Measurements from ENCODE around the gene CHMP4A.

Gene CHMP4A

DNA sequence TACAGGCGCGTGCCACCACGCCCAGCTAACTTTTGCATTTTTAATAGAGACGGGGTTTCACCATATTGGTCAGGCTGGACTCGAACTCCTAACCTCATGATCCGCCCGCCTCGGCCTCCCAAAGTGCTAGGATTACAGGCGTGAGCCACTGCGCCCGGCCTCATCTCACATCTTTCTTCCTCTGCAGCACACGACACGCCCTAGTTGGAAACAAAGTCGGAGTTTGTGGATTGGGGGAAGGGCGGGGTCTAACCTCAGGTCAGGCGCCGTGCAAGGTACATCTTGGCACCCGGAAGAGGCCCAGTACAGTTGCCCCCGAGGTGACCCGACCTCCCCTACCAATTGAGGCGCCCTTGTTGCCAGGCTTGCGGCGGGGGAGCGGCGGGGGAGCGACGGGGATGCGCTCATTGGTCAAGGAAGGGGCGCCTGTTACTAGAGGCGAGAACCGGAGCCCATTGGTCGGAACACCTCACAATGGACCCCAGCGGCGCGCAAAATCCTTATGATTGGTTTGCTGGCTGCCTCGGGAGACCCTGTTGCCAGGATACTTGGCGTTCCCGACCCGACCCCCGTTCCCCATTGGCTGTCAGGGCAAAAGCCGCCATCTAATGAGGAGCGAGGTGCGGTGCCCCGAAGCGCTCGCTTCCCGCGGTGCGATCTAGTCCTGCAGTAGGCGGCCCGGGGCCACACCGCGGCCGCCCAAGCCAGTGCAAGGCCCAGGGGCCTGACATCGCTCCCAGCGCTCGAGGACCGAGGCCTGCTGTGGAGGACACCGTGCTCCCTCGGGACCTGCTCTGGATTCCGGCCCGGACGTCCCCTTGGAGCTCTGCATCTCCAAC lies 41.6 kb downstream of the CHMP4A start, which contains the start of gene REC8:
Gene REC8, plus strand, starts transcription at position 659 of the 839 bp plus-strand sequence. CDS start 473 bp downstream, outside the sequence.
- TF ChIP-seq, protein P1, sequence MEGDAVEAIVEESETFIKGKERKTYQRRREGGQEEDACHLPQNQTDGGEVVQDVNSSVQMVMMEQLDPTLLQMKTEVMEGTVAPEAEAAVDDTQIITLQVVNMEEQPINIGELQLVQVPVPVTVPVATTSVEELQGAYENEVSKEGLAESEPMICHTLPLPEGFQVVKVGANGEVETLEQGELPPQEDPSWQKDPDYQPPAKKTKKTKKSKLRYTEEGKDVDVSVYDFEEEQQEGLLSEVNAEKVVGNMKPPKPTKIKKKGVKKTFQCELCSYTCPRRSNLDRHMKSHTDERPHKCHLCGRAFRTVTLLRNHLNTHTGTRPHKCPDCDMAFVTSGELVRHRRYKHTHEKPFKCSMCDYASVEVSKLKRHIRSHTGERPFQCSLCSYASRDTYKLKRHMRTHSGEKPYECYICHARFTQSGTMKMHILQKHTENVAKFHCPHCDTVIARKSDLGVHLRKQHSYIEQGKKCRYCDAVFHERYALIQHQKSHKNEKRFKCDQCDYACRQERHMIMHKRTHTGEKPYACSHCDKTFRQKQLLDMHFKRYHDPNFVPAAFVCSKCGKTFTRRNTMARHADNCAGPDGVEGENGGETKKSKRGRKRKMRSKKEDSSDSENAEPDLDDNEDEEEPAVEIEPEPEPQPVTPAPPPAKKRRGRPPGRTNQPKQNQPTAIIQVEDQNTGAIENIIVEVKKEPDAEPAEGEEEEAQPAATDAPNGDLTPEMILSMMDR (IDR thresholded peaks at IDR 0.05; ENCODE audit: borderline replicate concordance, insufficient read depth, low read depth, low read length): no peak
- H3K4me3 ChIP-seq (ENCODE audit: low read depth, low read length): peak within 1 kb of the TSS; percentile 72

DNA sequence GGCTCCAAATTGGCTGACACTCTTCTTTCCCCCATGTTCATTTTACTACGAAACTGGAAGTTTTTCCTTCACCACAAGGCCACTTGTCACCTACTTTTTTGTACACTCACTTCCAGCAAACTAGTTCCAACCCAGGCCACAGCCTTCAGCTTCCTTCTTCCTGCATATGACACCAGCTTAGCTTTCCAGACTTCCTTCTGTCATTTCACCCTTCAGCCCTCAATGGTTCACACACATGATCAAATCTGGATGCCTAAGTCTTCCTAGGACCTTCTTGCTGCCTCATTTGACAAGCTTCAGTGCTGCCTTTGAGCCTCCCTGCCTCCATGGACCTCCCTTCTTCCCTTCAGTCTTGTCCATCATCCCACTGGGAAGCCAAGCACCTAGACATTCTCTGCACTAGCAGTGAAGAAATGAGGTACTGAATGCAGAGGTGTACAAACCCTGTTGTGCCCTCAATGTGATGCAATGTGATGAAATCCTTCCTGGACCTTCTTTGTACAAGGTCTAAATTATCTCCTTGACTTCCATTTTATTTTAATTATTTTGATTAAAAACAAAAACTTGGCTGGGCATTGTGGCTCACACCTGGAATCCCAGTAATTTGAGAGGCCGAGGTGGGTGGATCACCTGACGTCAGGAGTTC lies 45.7 kb downstream of the CHMP4A start:
- TF ChIP-seq, protein P1 (IDR thresholded peaks at IDR 0.05; ENCODE audit: borderline replicate concordance, insufficient read depth, low read depth, low read length): no peak
- no peak overlapping the region for H3K4me3 ChIP-seq (ENCODE audit: low read depth, low read length)

DNA sequence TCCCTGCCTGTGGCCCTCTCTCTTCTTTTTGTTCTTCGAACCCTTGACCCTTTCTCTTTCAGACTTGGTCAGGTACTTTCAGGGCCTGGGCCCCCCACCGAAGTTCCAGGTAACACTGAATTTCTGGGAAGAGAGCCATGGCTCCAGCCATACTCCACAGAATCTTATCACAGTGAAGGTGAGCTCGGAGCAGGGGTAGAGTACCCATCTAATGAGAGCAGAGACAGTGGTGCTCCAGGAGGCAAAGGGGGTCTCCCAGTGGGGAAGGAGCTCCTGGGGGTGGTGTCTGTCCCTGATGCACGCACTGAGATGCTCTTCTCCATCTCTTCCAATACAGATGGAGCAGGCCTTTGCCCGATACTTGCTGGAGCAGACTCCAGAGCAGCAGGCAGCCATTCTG lies 47.5 kb downstream of the CHMP4A start:
- no peak overlapping the region for H3K4me3 ChIP-seq (ENCODE audit: low read depth, low read length)
- TF ChIP-seq, protein P1 (IDR thresholded peaks at IDR 0.05; ENCODE audit: borderline replicate concordance, insufficient read depth, low read depth, low read length): no peak

DNA sequence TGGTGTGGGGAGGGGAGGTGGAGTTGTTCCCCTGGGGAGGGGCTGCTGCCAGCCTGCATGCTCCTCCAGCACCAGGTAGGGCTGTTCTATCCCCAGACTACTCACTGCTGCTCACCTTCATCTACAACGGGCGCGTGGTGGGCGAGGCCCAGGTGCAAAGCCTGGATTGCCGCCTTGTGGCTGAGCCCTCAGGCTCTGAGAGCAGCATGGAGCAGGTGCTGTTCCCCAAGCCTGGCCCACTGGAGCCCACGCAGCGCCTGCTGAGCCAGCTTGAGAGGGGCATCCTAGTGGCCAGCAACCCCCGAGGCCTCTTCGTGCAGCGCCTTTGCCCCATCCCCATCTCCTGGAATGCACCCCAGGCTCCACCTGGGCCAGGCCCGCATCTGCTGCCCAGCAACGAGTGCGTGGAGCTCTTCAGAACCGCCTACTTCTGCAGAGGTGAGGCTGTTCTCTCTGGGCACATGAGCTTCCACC lies 48.7 kb downstream of the CHMP4A start:
- H3K4me3 ChIP-seq (ENCODE audit: low read depth, low read length): no peak overlapping the region
- TF ChIP-seq, protein P1 (IDR thresholded peaks at IDR 0.05; ENCODE audit: borderline replicate concordance, insufficient read depth, low read depth, low read length): no peak

DNA sequence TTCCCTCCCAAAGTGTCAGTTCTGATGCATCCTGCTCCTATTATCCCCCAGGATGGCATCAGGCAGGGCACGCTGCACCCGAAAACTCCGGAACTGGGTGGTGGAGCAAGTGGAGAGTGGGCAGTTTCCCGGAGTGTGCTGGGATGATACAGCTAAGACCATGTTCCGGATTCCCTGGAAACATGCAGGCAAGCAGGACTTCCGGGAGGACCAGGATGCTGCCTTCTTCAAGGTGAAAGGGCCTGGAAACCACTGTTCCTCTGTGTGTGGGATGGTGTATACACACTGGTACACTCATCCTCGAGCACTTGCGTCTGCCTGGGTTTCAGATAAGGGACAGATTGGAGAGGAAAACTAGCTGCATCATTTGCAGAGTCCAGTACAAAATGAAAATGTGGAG lies 51.2 kb downstream of the CHMP4A start:
- TF ChIP-seq, protein P1 (IDR thresholded peaks at IDR 0.05; ENCODE audit: borderline replicate concordance, insufficient read depth, low read depth, low read length): no peak
- peak overlapping the region; percentile 57 for H3K4me3 ChIP-seq (ENCODE audit: low read depth, low read length)

DNA sequence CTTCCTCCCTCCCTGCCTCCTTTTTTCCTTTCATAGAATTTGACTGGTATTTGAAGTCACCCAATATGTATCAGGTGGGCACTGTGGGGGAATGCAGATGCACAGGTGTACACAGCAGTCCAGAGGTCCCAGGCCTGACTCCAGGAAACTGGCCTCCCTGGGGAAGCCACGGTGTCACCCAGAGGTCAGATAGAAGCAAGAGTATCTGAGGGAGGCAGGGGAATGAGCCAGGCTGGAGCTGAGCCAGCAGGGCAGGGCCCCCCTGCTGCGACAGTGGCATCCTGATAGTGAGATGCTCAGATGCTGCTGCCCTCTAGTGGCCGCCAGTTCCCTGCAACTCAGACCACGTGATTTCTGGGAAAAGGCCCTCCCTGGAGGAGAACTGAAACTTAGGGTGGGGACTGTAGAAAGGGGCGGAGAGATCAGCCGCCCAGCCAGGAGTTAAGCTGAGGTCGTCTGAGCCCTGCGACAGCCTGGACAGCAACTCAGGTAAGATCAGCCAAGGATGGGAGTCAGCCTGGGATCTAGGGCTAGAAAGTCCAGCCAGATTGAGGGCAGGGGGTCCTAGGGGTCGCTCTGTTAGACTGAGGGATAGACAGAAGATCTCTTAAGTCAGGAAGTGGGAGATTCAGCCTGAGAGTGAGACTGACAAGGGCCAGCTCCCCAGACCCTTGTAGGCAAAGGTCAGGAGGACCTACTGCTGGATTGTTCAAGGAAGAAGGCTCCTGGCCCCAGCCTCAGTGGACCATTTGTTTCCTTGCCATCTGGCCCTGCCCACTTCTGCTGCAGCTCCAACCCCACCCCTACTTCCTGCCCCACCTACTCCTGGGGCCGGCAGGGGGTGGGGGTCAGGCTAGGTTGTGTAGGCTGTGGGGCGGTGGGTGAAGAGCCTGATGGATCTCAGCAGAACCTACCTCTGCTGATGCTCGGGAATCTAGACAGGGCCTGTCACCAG lies 52.2 kb downstream of the CHMP4A start, which contains the start of gene IRF9:
Gene IRF9, plus strand, starts transcription at position 416 of the 955 bp plus-strand sequence. CDS start 880 bp downstream, outside the sequence.
- TF ChIP-seq, protein P1 (IDR thresholded peaks at IDR 0.05; ENCODE audit: borderline replicate concordance, insufficient read depth, low read depth, low read length): peak; percentile 94

More for the DNA sequence above, 52.2 kb downstream of the CHMP4A start, which contains the start of gene IRF9:
- peak within 1 kb of the TSS; percentile 57 for H3K4me3 ChIP-seq (ENCODE audit: low read depth, low read length)

Data from GM12875 (cell line).